ENCODE measurements around the gene PDLIM3. TPM values are rescaled to one million over a fixed set of nuclear protein-coding genes. Genes with fewer than 3 reads are reported as not detected.

The PDLIM3 gene
- total and polyA plus RNA-seq, 2 experiments from 2014 or later = 8.5 to 18.0 TPM

DNA sequence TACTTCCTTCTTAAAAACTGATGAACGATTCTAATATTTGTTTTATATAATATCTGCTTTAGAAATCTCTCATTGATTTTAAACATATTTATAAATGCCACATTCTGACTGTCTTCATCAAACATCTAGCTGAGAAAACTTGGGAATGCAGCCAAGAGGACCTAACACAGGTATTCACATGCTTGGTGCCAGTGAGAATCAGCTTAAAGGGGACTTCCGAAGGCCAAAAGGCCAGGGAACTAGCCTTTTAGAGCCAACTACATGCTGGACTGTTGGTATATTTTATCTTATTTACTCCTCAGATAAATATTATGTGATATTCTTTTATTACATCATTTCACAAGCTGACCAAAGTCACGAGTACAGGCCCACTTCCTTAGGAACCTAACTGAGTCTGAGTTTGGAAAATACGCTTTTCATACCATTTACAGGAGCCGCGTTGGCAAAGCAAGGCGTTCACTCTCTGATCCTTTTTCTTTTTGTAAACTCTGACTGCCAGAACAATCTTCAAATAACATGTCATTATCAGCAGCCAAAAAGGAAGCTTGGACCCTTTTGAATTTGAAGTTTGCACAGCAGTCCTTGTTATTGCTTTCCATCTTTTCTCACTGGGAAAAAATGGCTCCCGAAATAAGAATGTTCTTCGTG, 41.1 kb upstream of the PDLIM3 start:
- H3K9me2 ChIP-seq (ENCODE audit: insufficient read depth) = no peaks in the 10 kb centered on the region
- H2AFZ ChIP-seq = peak overlapping the region; percentile 65
- no peaks in the 10 kb centered on the region for H3F3A ChIP-seq (replicated peaks; ENCODE audit: low read depth)
- H3K36me3 ChIP-seq (ENCODE audit: insufficient read depth) = no peaks in the 10 kb centered on the region
- no peak overlapping the region for H3K4me3 Mint-ChIP-seq
- H3K27ac ChIP-seq (ENCODE audit: low read depth) = no peak overlapping the region
- no peaks in the 10 kb centered on the region; the same call in 1 of the 2 replicates for H3K4me1 ChIP-seq (ENCODE audit: insufficient read depth)
- H3K27ac Mint-ChIP-seq = no peak overlapping the region
- H3K4me1 Mint-ChIP-seq = peaks cover 9% of the 10 kb centered on the region
- no peaks in the 10 kb centered on the region for H3K79me2 ChIP-seq (replicated peaks; ENCODE audit: insufficient read depth)
- H3K27me3 ChIP-seq (ENCODE audit: insufficient read depth) = no peaks in the 10 kb centered on the region
- DNase-seq (ENCODE audit: low spot score) (no peak), ATAC-seq (no peak)
- H3K27me3 Mint-ChIP-seq (ENCODE audit: insufficient read depth, low read depth, poor library complexity) = peaks cover 9% of the 10 kb centered on the region
- TF ChIP-seq EZH2 (IDR thresholded peaks at IDR 0.05; ENCODE audit: low read depth, unreplicated experiment) (no peak), CREB1 (CRISPR knock-in tag; IDR thresholded peaks at IDR 0.05; ENCODE audit: low read depth) (no peak), STAT1 (IDR thresholded peaks at IDR 0.05; ENCODE audit: unreplicated experiment) (no peak), NANOG (IDR thresholded peaks at IDR 0.05; ENCODE audit: borderline replicate concordance) (no peak), EZH2phosphoT487 (IDR thresholded peaks at IDR 0.05; ENCODE audit: unreplicated experiment) (no peak), POLR2AphosphoS5 (IDR thresholded peaks at IDR 0.05; ENCODE audit: low read depth) (no peak), ZNF331 (CRISPR knock-in tag; IDR thresholded peaks at IDR 0.05; ENCODE audit: low read depth) (no peak), JUNB (IDR thresholded peaks at IDR 0.05; ENCODE audit: unreplicated experiment) (no peak), ZNF114 (CRISPR knock-in tag; IDR thresholded peaks at IDR 0.05) (no peak)
- TF ChIP-seq, protein P1, sequence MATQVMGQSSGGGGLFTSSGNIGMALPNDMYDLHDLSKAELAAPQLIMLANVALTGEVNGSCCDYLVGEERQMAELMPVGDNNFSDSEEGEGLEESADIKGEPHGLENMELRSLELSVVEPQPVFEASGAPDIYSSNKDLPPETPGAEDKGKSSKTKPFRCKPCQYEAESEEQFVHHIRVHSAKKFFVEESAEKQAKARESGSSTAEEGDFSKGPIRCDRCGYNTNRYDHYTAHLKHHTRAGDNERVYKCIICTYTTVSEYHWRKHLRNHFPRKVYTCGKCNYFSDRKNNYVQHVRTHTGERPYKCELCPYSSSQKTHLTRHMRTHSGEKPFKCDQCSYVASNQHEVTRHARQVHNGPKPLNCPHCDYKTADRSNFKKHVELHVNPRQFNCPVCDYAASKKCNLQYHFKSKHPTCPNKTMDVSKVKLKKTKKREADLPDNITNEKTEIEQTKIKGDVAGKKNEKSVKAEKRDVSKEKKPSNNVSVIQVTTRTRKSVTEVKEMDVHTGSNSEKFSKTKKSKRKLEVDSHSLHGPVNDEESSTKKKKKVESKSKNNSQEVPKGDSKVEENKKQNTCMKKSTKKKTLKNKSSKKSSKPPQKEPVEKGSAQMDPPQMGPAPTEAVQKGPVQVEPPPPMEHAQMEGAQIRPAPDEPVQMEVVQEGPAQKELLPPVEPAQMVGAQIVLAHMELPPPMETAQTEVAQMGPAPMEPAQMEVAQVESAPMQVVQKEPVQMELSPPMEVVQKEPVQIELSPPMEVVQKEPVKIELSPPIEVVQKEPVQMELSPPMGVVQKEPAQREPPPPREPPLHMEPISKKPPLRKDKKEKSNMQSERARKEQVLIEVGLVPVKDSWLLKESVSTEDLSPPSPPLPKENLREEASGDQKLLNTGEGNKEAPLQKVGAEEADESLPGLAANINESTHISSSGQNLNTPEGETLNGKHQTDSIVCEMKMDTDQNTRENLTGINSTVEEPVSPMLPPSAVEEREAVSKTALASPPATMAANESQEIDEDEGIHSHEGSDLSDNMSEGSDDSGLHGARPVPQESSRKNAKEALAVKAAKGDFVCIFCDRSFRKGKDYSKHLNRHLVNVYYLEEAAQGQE (IDR thresholded peaks at IDR 0.05; ENCODE audit: unreplicated experiment) = no peak
- TF ChIP-seq, protein P2, sequence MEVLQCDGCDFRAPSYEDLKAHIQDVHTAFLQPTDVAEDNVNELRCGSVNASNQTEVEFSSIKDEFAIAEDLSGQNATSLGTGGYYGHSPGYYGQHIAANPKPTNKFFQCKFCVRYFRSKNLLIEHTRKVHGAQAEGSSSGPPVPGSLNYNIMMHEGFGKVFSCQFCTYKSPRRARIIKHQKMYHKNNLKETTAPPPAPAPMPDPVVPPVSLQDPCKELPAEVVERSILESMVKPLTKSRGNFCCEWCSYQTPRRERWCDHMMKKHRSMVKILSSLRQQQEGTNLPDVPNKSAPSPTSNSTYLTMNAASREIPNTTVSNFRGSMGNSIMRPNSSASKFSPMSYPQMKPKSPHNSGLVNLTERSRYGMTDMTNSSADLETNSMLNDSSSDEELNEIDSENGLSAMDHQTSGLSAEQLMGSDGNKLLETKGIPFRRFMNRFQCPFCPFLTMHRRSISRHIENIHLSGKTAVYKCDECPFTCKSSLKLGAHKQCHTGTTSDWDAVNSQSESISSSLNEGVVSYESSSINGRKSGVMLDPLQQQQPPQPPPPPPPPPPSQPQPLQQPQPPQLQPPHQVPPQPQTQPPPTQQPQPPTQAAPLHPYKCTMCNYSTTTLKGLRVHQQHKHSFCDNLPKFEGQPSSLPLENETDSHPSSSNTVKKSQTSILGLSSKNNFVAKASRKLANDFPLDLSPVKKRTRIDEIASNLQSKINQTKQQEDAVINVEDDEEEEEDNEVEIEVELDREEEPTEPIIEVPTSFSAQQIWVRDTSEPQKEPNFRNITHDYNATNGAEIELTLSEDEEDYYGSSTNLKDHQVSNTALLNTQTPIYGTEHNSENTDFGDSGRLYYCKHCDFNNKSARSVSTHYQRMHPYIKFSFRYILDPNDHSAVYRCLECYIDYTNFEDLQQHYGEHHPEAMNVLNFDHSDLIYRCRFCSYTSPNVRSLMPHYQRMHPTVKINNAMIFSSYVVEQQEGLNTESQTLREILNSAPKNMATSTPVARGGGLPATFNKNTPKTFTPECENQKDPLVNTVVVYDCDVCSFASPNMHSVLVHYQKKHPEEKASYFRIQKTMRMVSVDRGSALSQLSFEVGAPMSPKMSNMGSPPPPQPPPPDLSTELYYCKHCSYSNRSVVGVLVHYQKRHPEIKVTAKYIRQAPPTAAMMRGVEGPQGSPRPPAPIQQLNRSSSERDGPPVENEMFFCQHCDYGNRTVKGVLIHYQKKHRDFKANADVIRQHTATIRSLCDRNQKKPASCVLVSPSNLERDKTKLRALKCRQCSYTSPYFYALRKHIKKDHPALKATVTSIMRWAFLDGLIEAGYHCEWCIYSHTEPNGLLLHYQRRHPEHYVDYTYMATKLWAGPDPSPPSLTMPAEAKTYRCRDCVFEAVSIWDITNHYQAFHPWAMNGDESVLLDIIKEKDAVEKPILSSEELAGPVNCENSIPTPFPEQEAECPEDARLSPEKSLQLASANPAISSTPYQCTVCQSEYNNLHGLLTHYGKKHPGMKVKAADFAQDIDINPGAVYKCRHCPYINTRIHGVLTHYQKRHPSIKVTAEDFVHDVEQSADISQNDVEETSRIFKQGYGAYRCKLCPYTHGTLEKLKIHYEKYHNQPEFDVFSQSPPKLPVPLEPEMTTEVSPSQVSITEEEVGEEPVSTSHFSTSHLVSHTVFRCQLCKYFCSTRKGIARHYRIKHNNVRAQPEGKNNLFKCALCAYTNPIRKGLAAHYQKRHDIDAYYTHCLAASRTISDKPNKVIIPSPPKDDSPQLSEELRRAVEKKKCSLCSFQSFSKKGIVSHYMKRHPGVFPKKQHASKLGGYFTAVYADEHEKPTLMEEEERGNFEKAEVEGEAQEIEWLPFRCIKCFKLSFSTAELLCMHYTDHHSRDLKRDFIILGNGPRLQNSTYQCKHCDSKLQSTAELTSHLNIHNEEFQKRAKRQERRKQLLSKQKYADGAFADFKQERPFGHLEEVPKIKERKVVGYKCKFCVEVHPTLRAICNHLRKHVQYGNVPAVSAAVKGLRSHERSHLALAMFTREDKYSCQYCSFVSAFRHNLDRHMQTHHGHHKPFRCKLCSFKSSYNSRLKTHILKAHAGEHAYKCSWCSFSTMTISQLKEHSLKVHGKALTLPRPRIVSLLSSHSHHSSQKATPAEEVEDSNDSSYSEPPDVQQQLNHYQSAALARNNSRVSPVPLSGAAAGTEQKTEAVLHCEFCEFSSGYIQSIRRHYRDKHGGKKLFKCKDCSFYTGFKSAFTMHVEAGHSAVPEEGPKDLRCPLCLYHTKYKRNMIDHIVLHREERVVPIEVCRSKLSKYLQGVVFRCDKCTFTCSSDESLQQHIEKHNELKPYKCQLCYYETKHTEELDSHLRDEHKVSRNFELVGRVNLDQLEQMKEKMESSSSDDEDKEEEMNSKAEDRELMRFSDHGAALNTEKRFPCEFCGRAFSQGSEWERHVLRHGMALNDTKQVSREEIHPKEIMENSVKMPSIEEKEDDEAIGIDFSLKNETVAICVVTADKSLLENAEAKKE (CRISPR knock-in tag; IDR thresholded peaks at IDR 0.05) = no peak
- TF ChIP-seq, protein P3, sequence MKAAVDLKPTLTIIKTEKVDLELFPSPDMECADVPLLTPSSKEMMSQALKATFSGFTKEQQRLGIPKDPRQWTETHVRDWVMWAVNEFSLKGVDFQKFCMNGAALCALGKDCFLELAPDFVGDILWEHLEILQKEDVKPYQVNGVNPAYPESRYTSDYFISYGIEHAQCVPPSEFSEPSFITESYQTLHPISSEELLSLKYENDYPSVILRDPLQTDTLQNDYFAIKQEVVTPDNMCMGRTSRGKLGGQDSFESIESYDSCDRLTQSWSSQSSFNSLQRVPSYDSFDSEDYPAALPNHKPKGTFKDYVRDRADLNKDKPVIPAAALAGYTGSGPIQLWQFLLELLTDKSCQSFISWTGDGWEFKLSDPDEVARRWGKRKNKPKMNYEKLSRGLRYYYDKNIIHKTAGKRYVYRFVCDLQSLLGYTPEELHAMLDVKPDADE (IDR thresholded peaks at IDR 0.05) = no peak
- TF ChIP-seq, protein P4, sequence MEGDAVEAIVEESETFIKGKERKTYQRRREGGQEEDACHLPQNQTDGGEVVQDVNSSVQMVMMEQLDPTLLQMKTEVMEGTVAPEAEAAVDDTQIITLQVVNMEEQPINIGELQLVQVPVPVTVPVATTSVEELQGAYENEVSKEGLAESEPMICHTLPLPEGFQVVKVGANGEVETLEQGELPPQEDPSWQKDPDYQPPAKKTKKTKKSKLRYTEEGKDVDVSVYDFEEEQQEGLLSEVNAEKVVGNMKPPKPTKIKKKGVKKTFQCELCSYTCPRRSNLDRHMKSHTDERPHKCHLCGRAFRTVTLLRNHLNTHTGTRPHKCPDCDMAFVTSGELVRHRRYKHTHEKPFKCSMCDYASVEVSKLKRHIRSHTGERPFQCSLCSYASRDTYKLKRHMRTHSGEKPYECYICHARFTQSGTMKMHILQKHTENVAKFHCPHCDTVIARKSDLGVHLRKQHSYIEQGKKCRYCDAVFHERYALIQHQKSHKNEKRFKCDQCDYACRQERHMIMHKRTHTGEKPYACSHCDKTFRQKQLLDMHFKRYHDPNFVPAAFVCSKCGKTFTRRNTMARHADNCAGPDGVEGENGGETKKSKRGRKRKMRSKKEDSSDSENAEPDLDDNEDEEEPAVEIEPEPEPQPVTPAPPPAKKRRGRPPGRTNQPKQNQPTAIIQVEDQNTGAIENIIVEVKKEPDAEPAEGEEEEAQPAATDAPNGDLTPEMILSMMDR (conservative IDR thresholded peaks at IDR 0.05; ENCODE audit: low read depth in 2 of 2) = no peak
- H4K20me1 ChIP-seq (replicated peaks; ENCODE audit: insufficient read depth) = no peaks in the 10 kb centered on the region
- no peak overlapping the region for H3K4me3 ChIP-seq
- no peaks in the 10 kb centered on the region for H3K36me3 Mint-ChIP-seq (ENCODE audit: low read depth)
- no peak overlapping the region for H3K4me2 ChIP-seq
- no peaks in the 10 kb centered on the region; the same call in 1 of the 3 replicates for H3K9me3 Mint-ChIP-seq

Measured in GM23338 (cell line).